Kidney (tissue), 14 donors: Measurements from ENCODE around the gene UBE3C. TPM values are rescaled to one million over a fixed set of nuclear protein-coding genes. Genes with fewer than 3 reads are reported as not detected.

Experiments used
- DNase-seq, 5 donors: peaks; one replicate each; pipeline ENCODE4 v3.0.0-alpha.2; 2013 to 2020
- FAIRE-seq: peaks from 2 replicates; lab custom pipeline; 2012; peaks lifted over from hg19 to GRCh38; lab: Jason Lieb, UNC
- H3K27ac ChIP-seq, 2 donors: one replicate each; pipeline ENCODE4 v1.7.0; 2013; ENCODE audit warnings: low read depth in 2 of 2, low read length in 2 of 2, inconsistent platforms in 1 of 2
- H3K27me3 ChIP-seq: one replicate; pipeline ENCODE4 v1.7.1; 2013; ENCODE audit warnings: low read length, inconsistent platforms; ENCODE audit not compliant: control insufficient read depth, insufficient read depth
- H3K36me3 ChIP-seq, 3 donors: one replicate each; pipeline versions ENCODE4 v1.7.0 to v1.7.1; 2013; ENCODE audit warnings: low read length in 3 of 3, control low read depth in 1 of 3, inconsistent platforms in 1 of 3; ENCODE audit not compliant: insufficient read depth in 3 of 3, control insufficient read depth in 2 of 3
- H3K4me1 ChIP-seq, 3 donors: one replicate each; pipeline versions ENCODE4 v1.7.0 to v1.7.1; 2013; ENCODE audit warnings: low read length in 3 of 3, inconsistent platforms in 1 of 3, low read depth in 1 of 3; ENCODE audit not compliant: control insufficient read depth in 2 of 3, insufficient read depth in 2 of 3
- H3K4me3 ChIP-seq, 3 donors: one replicate each; pipeline versions ENCODE4 v1.7.0 to v1.8.1; 2013; ENCODE audit warnings: low read length in 3 of 3, control low read depth in 1 of 3, inconsistent platforms in 1 of 3
- H3K9ac ChIP-seq, 3 donors: one replicate each; pipeline versions ENCODE4 v1.7.0 to v1.7.1; 2013; ENCODE audit warnings: low read length in 3 of 3, control low read depth in 1 of 3, inconsistent platforms in 1 of 3
- H3K9me3 ChIP-seq, 3 donors: one replicate each; pipeline versions ENCODE4 v1.7.0 to v1.7.1; 2013; ENCODE audit warnings: low read length in 3 of 3, control low read depth in 1 of 3, inconsistent platforms in 1 of 3; ENCODE audit not compliant: control insufficient read depth in 2 of 3, insufficient read depth in 1 of 3
- CTCF ChIP-seq: IDR thresholded peaks from 3 replicates; pipeline ENCODE4 v1.5.1; 2012; ENCODE audit warnings: mild to moderate bottlenecking, moderate library complexity, borderline replicate concordance; ENCODE audit not compliant: insufficient read depth; ENCODE audit errors: extremely low read depth
- intact Hi-C: fragments of 100-400 bp; cut with DNase I; formaldehyde crosslinking; loops from one replicate; pipeline ENCODE4 v1.11.1; 2022
- polyA plus RNA-seq: library from polyadenylated mRNA; stranded (reverse); fragments of 350-450 nt; fragmentation: Illumina TruSeq; extraction: RNeasy Lipid Tissue Mini Kit (QIAGEN cat#74804); gene quantifications from one replicate; pipeline ENCODE4 v1.2.3, GENCODE V29; 2014; ENCODE audit warnings: low read depth, low replicate concordance; ENCODE audit not compliant: insufficient read depth
- total RNA-seq: library from RNA; stranded (reverse); fragmentation: NEBNext Ultra II Directional; extraction: Animal tissue kit (Norgen Biotek cat#: 25700); gene quantifications from one replicate; pipeline ENCODE4 v1.2.1, GENCODE V29; 2021
- donor health status: control.
- donor health status: control.
- donor health status: control.
- donor health status: control.
- donor health status: control.
- donor health status: DM: yes; HTN: yes; CAD: no.
- donor health status: Normal renal cell carcinoma (clear cell type).

UBE3C gene
- total and polyA plus RNA-seq, 2 donors from 2014 or later: 20.9 to 58.5 TPM

GRCh38 chr7:157122800-157123495 lies 15.8 kb upstream of the UBE3C start:
- no peak for TF ChIP-seq CTCF

GRCh38 chr7:157124690-157125089 lies 14.0 kb upstream of the UBE3C start:
- Histone ChIP-seq H3K9me3 (no peaks in the 10 kb centered on the region), H3K27me3 (no peaks in the 10 kb centered on the region), H3K9ac (no peak overlapping the region), H3K36me3 (no peaks in the 10 kb centered on the region), H3K4me1 (no peaks in the 10 kb centered on the region), H3K27ac (no peak overlapping the region), H3K4me3 (no peak overlapping the region)
- TF ChIP-seq CTCF: no peak
- no peak for DNase-seq
- intact Hi-C loops: no loop called here
- no peak for FAIRE-seq

More at GRCh38 chr7:157122800-157123495, 15.8 kb upstream of the UBE3C start:
- FAIRE-seq: no peak
- H3K4me1 ChIP-seq: no peaks in the 10 kb centered on the region
- no peak overlapping the region for H3K9ac ChIP-seq
- no peak overlapping the region for H3K27ac ChIP-seq
- no peaks in the 10 kb centered on the region for H3K27me3 ChIP-seq
- H3K36me3 ChIP-seq: no peaks in the 10 kb centered on the region
- DNase-seq: no peak
- H3K4me3 ChIP-seq: no peak overlapping the region
- intact Hi-C loops: no loop called here
- no peaks in the 10 kb centered on the region for H3K9me3 ChIP-seq

- Histone ChIP-seq H3K27ac (no peak overlapping the region), H3K4me1 (no peaks in the 10 kb centered on the region), H3K4me3 (no peak overlapping the region), H3K9ac (no peak overlapping the region), H3K36me3 (no peaks in the 10 kb centered on the region), H3K9me3 (no peaks in the 10 kb centered on the region), H3K27me3 (no peaks in the 10 kb centered on the region)
- FAIRE-seq (no peak), DNase-seq (no peak)
- intact Hi-C loops: no loop called here
- TF ChIP-seq CTCF: no peak
These were observed 13.1 kb upstream of the UBE3C start for GRCh38 chr7:157125376-157126223.
